OCI-LY7 (cell line): ENCODE measurements around the gene FCHSD2. TPM values are rescaled to one million over a fixed set of nuclear protein-coding genes. Genes with fewer than 3 reads are reported as not detected.

ENCODE experiments used
- BruUV-seq: library from RNA; stranded (reverse); fragments of 400-500 nt; replicated peaks from 2 replicates; lab custom pipeline; 2021; lab: Mats Ljungman, UMichigan
- CTCF ChIA-PET: fragments of 300-600 bp; sonication (Branson Sonifier 250); formaldehyde crosslinking; loops from one replicate; lab custom pipeline; 2022; ENCODE audit warnings: antibody characterized with exemption; ENCODE audit not compliant: unreplicated experiment; lab: Charles Lee
- POLR2A ChIA-PET: fragments of 300-600 bp; sonication (Branson Sonifier 250); formaldehyde crosslinking; loops from one replicate; lab custom pipeline; 2022; ENCODE audit warnings: antibody characterized with exemption; lab: Charles Lee
- DNase-seq: peaks from one replicate; pipeline ENCODE4 v3.0.0-alpha.2; 2015; ENCODE audit warnings: low spot score
- H2AFZ ChIP-seq: fragments of 200-600 bp; sonication (generic), shearing (Covaris generic); 2 replicates; pipeline ENCODE4 v1.6.1; 2014; ENCODE audit warnings: mild to moderate bottlenecking, antibody characterized with exemption, low read length, moderate library complexity
- H3K27ac ChIP-seq: fragments of 200-600 bp; sonication (generic); 2 replicates; pipeline ENCODE4 v1.5.1; 2014; ENCODE audit warnings: mixed run types, low read depth, mild to moderate bottlenecking, moderate library complexity, low read length, inconsistent platforms; ENCODE audit not compliant: poor library complexity, severe bottlenecking
- H3K36me3 ChIP-seq: fragments of 200-600 bp; sonication (generic); 2 replicates; pipeline ENCODE4 v1.6.1; 2014; ENCODE audit warnings: mild to moderate bottlenecking, antibody characterized with exemption, low read length, moderate library complexity, mixed read lengths; ENCODE audit not compliant: insufficient read depth
- H3K4me1 ChIP-seq: fragments of 200-600 bp; sonication (generic); 2 replicates; pipeline ENCODE4 v1.5.1; 2014; ENCODE audit warnings: mild to moderate bottlenecking, low read length; ENCODE audit not compliant: insufficient read depth, poor library complexity, severe bottlenecking
- H3K4me2 ChIP-seq: fragments of 200-600 bp; sonication (generic); 2 replicates; pipeline ENCODE4 v1.6.1; 2014; ENCODE audit warnings: mild to moderate bottlenecking, low read length
- H3K4me3 ChIP-seq: fragments of 200-600 bp; sonication (generic); 2 replicates; pipeline ENCODE4 v1.5.1; 2014; ENCODE audit warnings: mild to moderate bottlenecking, low read depth, low read length; ENCODE audit not compliant: poor library complexity, severe bottlenecking
- H3K79me2 ChIP-seq: fragments of 200-600 bp; sonication (generic); 2 replicates; pipeline ENCODE4 v1.6.1; 2016; ENCODE audit warnings: low read depth, mild to moderate bottlenecking, low read length, moderate library complexity, mixed read lengths; ENCODE audit not compliant: insufficient read depth
- H3K9me2 ChIP-seq: fragments of 200-600 bp; sonication (generic); 2 replicates; pipeline ENCODE4 v1.6.1; 2016; ENCODE audit warnings: mild to moderate bottlenecking, low read length, mixed read lengths; ENCODE audit not compliant: insufficient read depth
- H3K9me3 ChIP-seq: fragments of 200-600 bp; sonication (generic); 2 replicates; pipeline ENCODE4 v1.6.1; 2014; ENCODE audit warnings: mild to moderate bottlenecking, mixed run types, low read length, mixed read lengths
- H4K20me1 ChIP-seq: fragments of 200-600 bp; sonication (generic); 2 replicates; pipeline ENCODE4 v1.6.1; 2014; ENCODE audit warnings: mild to moderate bottlenecking, antibody characterized with exemption, low read length, moderate library complexity, mixed read lengths; ENCODE audit not compliant: insufficient read depth
- CTCF ChIP-seq: fragments of 200-600 bp; sonication (generic); conservative IDR thresholded peaks from 2 replicates; pipeline ENCODE4 v1.5.1; 2014; ENCODE audit warnings: mild to moderate bottlenecking, antibody characterized with exemption, low read length, moderate library complexity, mixed read lengths
- EZH2phosphoT487 ChIP-seq: fragments of 200-600 bp; sonication (generic); IDR thresholded peaks from 2 replicates; pipeline ENCODE4 v1.6.1; 2018; ENCODE audit warnings: low read depth, borderline replicate concordance, mild to moderate bottlenecking, mixed run types, antibody characterized with exemption, low read length, moderate library complexity, mixed read lengths
- intact Hi-C: fragments of 100-400 bp; cut with micrococcal nuclease; formaldehyde crosslinking; loops from one replicate; pipeline ENCODE4 v1.10.0; 2022; ENCODE audit not compliant: unreplicated experiment
- total RNA-seq, 2 experiments: library from RNA; depleted of rRNA in 1 of 2; stranded (reverse); fragments of >200 nt in 1 of 2; shearing (Covaris generic) in 1 of 2; gene quantifications; 2 replicates each; pipeline ENCODE4 v1.2.3, GENCODE V29; 2014 to 2022

The FCHSD2 gene
- total RNA-seq, 2 experiments from 2014 or later: 39.0 to 147 TPM

GRCh38 chr11:73177778-73178539, 35.8 kb upstream of the FCHSD2 start:
- H3K4me3 ChIP-seq: no peak overlapping the region
- H3K9me2 ChIP-seq: no peaks in the 10 kb centered on the region
- DNase-seq: peak; percentile 94
- H3K27ac ChIP-seq: peak overlapping the region; percentile 41
- TF ChIP-seq EZH2phosphoT487 (no peak), CTCF (peak; percentile 98)
- no peaks in the 10 kb centered on the region for H4K20me1 ChIP-seq
- no peaks in the 10 kb centered on the region for H3K79me2 ChIP-seq
- H3K36me3 ChIP-seq: no peaks in the 10 kb centered on the region
- ChIA-PET POLR2A (interaction anchor here (0.9 to 7.1 kb wide), 13 partner anchors 8 to 365 kb away, joined by 3 to 136 read pairs (median 5); partner anchors contain the start of gene FCHSD2), CTCF (interaction anchor here (0.6 to 2.7 kb wide), 16 partner anchors 9 to 385 kb away, joined by 3 to 22 read pairs (median 5); partner anchors contain the start of gene FCHSD2)
- peaks cover 43% of the 10 kb centered on the region for H3K4me1 ChIP-seq
- BruUV-seq: no TSS peak
- H2AFZ ChIP-seq: peak overlapping the region; percentile 78; the same call in 1 of the 2 replicates
- intact Hi-C loops: loop anchor here (1.0 kb wide), 4 partner anchors 36 to 453 kb away; partner anchors contain the start of gene FCHSD2
- peaks cover 8% of the 10 kb centered on the region; the same call in 1 of the 2 replicates for H3K9me3 ChIP-seq
- H3K4me2 ChIP-seq: peak overlapping the region; percentile 36

GRCh38 chr11:73177380-73177777, 35.3 kb upstream of the FCHSD2 start:
- no peaks in the 10 kb centered on the region for H4K20me1 ChIP-seq
- H3K4me1 ChIP-seq: peaks cover 48% of the 10 kb centered on the region
- H3K4me3 ChIP-seq: no peak overlapping the region
- intact Hi-C loops: no loop called here
- ChIA-PET CTCF (interaction anchor here (0.6 to 2.7 kb wide), 15 partner anchors 9 to 384 kb away, joined by 3 to 22 read pairs (median 5); partner anchors contain the start of gene FCHSD2), POLR2A (interaction anchor here (0.9 to 7.1 kb wide), 11 partner anchors 8 to 346 kb away, joined by 3 to 136 read pairs (median 5); partner anchors contain the start of gene FCHSD2)
- TF ChIP-seq CTCF (no peak), EZH2phosphoT487 (no peak)
- H2AFZ ChIP-seq: peak overlapping the region; percentile 78; the same call in 1 of the 2 replicates
- H3K27ac ChIP-seq: peak overlapping the region; percentile 41
- peak overlapping the region; percentile 36 for H3K4me2 ChIP-seq
- no peaks in the 10 kb centered on the region for H3K79me2 ChIP-seq
- no peak for DNase-seq
- BruUV-seq: no TSS peak
- H3K9me2 ChIP-seq: no peaks in the 10 kb centered on the region
- no peaks in the 10 kb centered on the region for H3K36me3 ChIP-seq
- peaks cover 8% of the 10 kb centered on the region; the same call in 1 of the 2 replicates for H3K9me3 ChIP-seq
